HG03159 (cell line): ENCODE measurements around the gene SOSTDC1.
"Not testable (repeated sequence)": the region's sequence is repeated elsewhere in the genome, so short reads cannot be mapped to it uniquely, and the experiment has no call there.

ENCODE experiments used
- ATAC-seq: cut with Tn5 transposase; IDR thresholded peaks from one replicate; pipeline ENCODE4 v1.9.1; 2021; ENCODE audit warnings: mild to moderate bottlenecking, moderate library complexity; ENCODE audit not compliant: unreplicated experiment

SOSTDC1 gene

GRCh38 chr7:16463520-16463919, 2.0 kb downstream of the SOSTDC1 start:
- ATAC-seq: no peak

GRCh38 chr7:16462431-16462889, 3.1 kb downstream of the SOSTDC1 start:
- no peak for ATAC-seq

- ATAC-seq: no peak
Measured at GRCh38 chr7:16460789-16461493, 4.6 kb downstream of the SOSTDC1 start.

DNA sequence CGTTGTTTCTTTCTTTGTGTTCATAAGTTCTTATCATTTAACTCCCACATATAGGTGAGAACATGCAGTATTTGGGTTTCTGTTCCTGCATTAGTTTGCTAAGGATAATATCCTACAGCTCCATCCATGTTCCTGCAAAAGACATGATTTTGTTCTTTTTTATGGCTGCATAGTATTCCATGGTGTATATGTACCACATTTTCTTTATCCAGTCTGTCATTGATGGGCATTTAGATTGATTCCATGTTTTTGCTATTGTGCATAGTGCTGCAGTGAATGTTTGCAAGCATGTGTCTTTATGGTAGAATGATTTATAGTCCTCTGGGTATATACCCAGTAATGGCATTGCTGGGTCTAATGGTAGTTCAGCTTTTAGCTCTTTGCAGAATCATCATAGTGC, 9.2 kb downstream of the SOSTDC1 start:
- ATAC-seq: not testable (repeated sequence)

DNA sequence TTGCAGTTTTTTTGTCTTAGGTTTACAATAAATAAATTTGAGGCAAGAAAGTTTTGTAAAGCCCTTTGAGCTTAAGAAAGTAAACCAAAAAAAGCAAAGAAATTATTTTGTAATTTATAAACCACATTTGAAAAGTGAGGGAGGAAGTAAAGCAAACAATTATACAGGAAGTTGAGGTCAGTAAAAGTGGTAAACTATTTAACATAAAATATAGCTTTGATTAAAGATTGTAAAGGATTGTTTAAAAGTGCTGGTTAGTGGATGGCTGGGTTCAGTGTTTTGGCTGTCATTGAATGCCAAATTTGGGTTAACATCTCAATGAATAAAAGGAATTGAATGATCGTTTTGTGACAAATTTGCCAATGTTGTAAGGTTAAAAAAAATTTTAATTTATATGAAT, 9.9 kb downstream of the SOSTDC1 start:
- no peak for ATAC-seq

- ATAC-seq: no peak
Measured at GRCh38 chr7:16450366-16450765, 15.2 kb downstream of the SOSTDC1 start.

DNA sequence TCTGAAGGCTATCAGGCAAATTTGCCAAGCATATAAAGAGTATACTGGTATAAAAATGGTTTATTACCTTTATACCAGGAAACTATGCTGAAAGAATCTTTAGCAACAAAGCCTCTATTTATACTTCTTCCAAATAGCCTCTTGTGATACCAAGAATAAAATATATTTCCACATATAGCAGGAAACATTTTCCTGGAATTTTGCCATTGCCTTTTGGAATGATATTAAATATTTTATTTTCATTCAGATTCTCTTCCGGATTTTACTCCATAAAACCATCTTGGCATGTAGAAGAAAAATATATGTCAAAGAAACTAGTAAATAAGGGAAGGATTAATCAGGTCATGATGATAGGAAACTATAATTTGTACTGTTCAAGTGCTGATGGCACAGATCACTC, 17.7 kb downstream of the SOSTDC1 start:
- ATAC-seq: no peak

GRCh38 chr7:16446508-16446907, 19.0 kb downstream of the SOSTDC1 start:
- no peak for ATAC-seq

DNA sequence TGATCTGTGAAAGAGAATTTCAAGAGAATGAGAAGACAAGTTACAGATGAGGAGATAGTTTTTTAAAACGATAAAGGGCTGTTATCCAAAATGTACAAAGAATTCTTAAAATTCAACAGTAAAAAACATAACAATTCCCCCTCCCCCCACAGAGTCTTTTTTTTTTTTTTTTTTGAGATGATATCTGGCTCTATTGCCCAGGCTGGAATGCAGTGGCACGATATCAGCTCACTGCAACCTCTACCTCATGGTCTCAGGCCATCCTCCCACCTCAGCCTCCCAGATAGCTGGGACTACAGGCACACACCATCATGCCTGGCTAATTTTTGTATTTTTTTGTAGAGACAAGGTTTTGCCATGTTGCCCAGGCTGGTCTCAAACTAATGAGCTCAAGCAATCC, 21.7 kb downstream of the SOSTDC1 start:
- not testable (repeated sequence) for ATAC-seq

DNA sequence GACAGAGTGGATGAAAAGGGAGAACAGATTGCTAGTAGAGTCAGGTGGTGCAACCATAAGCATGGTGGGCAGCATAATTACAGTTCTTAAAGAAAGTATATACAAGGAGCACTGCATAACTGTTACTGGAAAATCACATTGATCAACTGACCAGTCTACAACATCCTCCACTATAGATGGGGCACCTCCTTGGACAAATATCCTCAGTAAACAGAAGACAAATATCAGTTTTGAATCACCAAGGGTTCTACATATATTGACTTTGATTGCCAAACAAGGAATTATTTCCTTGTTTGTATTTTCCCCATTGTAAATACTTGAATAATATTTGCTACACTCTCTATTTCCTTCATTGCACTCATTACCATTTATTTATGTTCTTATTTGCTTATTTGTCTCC, 26.6 kb downstream of the SOSTDC1 start:
- no peak for ATAC-seq

- no peak for ATAC-seq
Measured at GRCh38 chr7:16436306-16436705, 29.2 kb downstream of the SOSTDC1 start.

DNA sequence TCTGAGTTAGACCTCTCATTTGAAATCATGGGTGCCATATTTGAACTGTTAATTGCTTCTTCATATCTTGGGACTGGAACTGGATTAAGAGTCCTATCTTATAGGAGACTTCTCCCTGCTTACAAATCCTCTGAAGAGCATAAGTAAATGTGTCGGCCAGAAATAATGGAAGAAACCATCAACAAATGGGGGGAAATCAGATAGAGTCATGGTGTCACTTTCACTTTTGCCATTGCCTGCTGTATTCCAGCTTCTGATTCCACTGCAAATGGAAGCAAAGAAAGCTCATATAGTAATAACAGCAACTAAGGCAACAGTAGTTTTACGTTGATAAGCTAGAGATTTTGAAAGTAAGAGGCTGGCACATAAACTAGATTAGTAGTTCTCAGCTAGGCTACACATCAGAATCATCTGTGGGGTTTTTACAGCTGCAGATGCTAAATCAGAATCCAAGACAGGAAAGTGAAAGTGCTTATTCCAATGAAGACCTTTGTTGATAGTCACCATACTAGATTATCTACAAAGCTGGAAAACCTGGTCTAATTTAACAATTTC, 31.9 kb downstream of the SOSTDC1 start:
- ATAC-seq: no peak

GRCh38 chr7:16432425-16432731, 33.2 kb downstream of the SOSTDC1 start:
- no peak for ATAC-seq

DNA sequence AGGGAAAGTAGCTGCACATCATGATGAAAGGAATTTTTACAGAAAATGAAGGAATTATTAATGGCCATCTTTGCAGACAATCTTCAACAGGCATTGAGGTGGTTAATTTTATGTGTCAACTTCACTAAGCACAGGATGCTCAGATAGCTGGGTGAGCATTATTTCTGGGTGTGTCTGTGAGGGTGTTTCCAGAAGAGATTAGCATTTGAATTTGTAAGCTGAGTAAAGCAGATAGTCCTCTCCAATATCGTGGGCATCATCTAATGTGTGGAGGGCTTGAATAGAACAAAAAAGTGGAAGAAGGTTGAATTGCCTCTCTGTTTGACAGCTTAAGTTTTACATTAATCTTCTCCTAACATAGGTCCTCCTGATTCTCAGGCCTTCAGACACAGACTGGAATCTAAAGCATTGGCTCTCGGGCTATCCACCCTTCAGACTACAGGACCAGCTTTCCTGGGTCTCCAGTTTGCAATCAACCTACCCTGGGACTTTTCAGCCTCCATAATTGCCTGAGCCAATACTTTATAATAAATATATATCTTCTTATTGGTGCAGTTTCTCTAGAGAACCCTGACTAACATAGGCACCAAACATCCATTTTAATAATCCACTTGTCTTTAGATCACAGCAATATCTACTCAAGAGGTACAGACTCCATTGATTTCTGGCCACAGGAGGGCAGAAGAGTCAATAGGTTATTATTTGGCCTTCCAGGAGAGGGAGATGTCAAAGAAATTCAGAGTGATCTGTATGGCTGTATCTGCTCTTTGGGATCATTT, 33.7 kb downstream of the SOSTDC1 start:
- ATAC-seq: peak; percentile 77

DNA sequence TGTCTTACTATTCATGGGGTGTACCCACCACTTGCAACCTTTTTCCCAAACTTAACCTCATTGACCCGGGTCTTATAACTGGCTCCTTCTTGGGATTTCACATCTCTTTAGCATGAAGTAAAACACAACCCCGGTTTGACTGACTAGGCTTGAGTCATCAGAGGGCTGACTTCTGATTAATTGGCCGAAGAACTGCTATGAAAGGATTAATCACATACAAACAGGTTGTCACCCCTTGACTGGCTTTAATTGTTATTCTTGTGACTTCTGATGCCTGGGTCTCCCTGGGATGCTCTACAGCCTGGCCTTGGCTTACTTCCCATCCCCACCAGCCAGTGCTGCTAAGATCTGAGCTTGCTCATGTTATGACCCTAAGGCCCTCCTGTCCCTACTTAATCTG, 35.4 kb downstream of the SOSTDC1 start:
- no peak for ATAC-seq

- no peak for ATAC-seq
Measured at GRCh38 chr7:16428672-16429071, 36.9 kb downstream of the SOSTDC1 start.

- ATAC-seq: no peak
Measured at GRCh38 chr7:16428182-16428581, 37.4 kb downstream of the SOSTDC1 start.

DNA sequence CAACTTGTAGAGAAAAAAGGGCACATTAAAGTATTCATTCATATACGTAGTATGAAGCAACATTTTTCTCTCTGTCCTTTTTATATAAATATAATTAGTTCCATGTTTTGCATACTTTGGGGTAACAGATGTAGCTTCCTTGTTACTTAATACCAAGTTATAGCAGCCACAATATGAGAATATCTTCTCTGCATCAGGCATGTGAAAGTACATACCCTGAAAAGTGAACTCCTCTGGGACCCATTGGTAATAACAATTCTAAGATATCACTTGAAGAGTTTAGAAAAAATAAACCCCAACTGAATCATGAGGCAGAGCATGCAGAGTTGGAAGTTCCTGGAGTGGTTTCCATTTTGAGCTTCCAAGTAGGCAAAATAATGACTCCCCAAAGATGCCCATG, 41.8 kb downstream of the SOSTDC1 start:
- ATAC-seq: no peak

DNA sequence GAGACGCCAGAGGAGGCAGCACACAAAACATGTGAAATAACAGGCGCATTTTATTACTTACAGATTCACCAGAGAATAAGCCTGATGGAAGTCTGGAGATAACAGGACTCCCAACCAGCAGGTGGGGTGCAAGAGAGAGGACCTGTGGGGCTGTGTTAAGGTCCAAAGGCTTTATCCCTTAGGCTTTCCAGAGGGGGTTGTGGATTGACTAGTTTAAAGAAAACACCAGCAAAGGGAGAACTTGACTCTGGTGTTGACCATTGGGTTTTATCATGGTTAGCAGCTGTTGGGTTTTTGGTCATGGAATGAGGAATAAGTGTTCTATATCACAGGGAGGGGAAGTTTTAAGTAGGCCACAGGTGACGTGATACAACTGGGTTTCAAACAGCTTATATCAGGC, 42.6 kb downstream of the SOSTDC1 start:
- no peak for ATAC-seq

- ATAC-seq: no peak
Measured at GRCh38 chr7:16422103-16422435, 43.5 kb downstream of the SOSTDC1 start.

- peak; percentile 31 for ATAC-seq
Measured at GRCh38 chr7:16421333-16422102, 44.0 kb downstream of the SOSTDC1 start, which contains the start of gene CRPPA. TSS of gene CRPPA (minus strand) at chr7:16421538. CDS start at chr7:16421322, 216 bp downstream.
